ENCODE data around the gene TNS3.

The TNS3 gene

DNA sequence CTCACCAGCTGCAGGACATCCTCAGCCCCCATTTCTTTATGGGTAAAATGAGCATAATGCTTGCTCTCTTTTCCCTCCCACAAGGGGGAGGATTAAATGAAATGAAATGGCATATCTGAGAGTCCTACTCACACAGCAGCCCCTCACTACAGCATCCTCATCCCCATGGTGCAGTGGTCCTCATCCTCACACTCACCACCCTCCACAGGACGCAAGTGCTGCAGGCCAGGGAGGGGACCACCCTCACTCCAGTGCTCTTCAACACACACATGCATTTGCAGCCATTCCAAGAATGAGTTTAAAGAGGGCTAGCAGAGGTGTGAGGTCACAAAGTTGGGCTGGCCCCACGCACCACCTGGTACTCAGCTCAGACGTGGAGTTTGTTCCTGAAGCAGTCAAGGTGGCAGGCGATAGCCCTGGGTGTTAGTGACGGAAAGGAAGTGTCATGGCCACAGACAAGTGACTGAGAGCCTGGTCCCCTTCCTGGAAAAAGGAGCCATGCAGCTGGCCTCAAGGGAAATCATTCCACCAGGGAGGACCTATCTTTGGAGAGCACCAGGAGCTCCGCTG is 234.0 kb downstream of the TNS3 start:
- no peak overlapping the region for H3K4me3 ChIP-seq (replicated peaks; ENCODE audit: low read depth, low read length)
- TF ChIP-seq, protein P1, sequence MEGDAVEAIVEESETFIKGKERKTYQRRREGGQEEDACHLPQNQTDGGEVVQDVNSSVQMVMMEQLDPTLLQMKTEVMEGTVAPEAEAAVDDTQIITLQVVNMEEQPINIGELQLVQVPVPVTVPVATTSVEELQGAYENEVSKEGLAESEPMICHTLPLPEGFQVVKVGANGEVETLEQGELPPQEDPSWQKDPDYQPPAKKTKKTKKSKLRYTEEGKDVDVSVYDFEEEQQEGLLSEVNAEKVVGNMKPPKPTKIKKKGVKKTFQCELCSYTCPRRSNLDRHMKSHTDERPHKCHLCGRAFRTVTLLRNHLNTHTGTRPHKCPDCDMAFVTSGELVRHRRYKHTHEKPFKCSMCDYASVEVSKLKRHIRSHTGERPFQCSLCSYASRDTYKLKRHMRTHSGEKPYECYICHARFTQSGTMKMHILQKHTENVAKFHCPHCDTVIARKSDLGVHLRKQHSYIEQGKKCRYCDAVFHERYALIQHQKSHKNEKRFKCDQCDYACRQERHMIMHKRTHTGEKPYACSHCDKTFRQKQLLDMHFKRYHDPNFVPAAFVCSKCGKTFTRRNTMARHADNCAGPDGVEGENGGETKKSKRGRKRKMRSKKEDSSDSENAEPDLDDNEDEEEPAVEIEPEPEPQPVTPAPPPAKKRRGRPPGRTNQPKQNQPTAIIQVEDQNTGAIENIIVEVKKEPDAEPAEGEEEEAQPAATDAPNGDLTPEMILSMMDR (IDR thresholded peaks at IDR 0.05; ENCODE audit: low read depth, low read length, missing control alignments) = no peak
- no peak for DNase-seq (ENCODE audit: extremely low read depth, low read depth)

DNA sequence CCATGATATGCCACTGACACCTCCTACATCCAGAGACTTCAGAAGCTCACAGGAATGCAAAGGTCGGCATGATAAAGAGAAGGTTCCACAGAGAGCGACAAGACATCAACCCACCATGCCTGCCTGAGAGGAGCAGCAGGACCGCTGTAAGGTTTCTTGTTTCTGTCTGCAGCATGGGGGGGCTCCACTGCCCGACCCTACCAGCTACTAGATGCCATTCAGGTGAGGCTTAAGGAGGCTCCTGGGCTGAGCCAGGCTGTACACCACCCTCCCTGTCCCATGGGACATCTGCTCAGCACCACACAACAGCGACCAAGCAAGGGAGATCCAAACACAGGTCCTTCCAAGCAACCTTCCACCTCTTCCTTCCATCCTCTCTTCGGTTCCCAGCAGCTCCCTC is 234.6 kb downstream of the TNS3 start:
- TF ChIP-seq, protein P1 (IDR thresholded peaks at IDR 0.05; ENCODE audit: low read depth, low read length, missing control alignments) = no peak
- DNase-seq (ENCODE audit: extremely low read depth, low read depth) = no peak
- H3K4me3 ChIP-seq (replicated peaks; ENCODE audit: low read depth, low read length) = no peak overlapping the region

DNA sequence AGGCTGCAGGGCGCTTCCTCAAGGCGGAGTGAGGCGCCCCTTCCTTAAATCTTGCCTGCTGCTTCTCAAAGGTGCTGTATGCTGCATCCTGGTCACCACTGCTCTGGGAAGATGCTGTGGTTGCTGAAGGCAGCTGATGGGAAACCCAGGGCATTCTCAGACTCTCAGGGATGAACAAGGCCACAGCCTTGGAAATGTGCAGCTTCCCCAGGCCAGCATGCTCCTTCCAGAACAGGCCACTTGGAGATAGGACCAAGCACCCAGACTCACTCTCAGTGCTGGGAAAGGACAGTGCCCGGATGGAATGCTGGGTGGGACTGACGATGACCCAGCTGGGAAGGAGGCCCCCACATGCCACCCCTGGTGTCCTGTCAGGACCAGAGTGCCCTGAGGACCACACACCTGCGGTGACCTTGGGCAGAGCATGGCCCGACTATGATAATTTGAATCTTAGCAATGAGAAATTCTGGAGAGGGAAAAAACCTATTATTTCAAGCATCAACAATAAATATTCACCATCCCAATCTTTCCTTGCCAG is 235.5 kb downstream of the TNS3 start:
- TF ChIP-seq, protein P1 (IDR thresholded peaks at IDR 0.05; ENCODE audit: low read depth, low read length, missing control alignments) = no peak
- DNase-seq (ENCODE audit: extremely low read depth, low read depth) = no peak
- no peak overlapping the region for H3K4me3 ChIP-seq (replicated peaks; ENCODE audit: low read depth, low read length)

DNA sequence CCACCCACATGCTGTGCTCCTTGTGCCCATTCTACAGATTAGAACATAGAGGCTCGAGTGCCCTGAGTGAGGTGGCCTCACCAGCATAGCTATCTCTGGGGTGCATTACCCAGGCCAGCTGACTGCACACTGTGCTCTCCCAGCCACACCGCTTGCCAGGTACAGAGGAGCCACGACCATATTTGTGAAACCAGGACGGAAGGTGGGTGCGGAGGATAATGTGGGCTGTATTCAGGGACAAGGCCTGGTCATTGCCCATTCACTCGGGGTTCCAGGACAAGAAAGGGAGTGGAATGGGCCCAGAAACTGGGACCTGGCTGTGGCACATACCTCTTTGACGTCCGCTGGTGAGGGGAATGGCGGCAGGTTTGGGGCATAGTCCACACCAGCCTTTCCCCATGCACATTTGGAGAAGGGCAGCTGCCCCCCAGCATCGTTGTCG is 236.0 kb downstream of the TNS3 start:
- no peak overlapping the region for H3K4me3 ChIP-seq (replicated peaks; ENCODE audit: low read depth, low read length)
- TF ChIP-seq, protein P1 (IDR thresholded peaks at IDR 0.05; ENCODE audit: low read depth, low read length, missing control alignments) = no peak
- no peak for DNase-seq (ENCODE audit: extremely low read depth, low read depth)

DNA sequence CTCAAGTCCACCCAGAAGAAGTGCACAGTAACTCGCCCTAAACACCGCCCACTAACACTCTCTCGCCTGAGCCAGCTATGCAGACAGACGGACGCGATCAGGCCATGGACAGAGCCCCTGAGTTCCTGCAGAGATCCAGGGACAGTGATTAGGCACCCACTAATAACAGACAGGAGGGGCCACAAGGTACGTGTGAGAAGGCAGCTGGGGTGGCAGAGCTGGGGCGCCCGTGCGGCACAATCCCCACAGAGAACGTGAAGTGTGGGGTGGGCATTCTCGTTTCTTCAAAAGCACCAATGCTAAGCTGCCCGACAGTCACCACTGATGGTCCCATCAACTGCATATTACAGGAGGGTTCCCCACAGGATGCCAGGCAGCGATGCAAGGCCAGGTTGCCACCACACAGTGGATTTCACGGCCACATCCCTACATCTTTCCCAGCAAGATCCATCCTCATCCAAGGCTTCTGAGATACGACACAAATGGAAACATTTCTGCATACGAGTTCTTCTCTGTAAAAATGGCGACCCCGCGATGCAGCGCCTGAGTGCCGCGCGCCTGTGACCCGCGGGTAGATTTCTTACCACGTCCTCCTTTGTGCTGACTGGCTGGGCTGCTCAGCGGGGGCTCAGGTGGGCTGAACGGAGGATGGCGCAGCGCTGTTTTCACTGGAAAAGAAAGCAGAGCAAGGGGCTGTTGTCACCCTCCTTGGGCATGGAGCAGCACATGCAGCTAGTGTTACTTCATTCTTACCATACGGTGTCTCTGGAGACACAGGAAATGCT is 237.5 kb downstream of the TNS3 start:
- H3K4me3 ChIP-seq (replicated peaks; ENCODE audit: low read depth, low read length) = no peak overlapping the region
- TF ChIP-seq, protein P1 (IDR thresholded peaks at IDR 0.05; ENCODE audit: low read depth, low read length, missing control alignments) = no peak
- no peak for DNase-seq (ENCODE audit: extremely low read depth, low read depth)

DNA sequence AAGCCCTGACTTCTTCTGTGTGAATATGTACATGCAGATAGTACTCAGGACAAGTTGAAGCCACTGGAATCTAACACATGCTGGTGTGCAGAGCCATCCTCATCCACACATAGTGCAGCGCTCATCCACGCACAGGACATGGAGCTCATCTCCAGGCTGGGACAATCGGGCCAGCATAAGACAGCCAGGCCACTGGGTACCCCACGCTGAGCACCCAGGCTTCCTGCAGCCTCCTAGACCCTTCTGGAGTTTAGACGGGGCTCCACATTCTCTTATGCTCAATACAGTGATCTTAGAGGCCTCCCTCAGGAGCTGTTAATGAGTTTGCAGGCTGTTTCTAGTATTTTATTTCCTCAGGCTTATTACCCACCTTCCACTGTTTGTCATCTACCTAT is 238.9 kb downstream of the TNS3 start:
- TF ChIP-seq, protein P1 (IDR thresholded peaks at IDR 0.05; ENCODE audit: low read depth, low read length, missing control alignments) = no peak
- H3K4me3 ChIP-seq (replicated peaks; ENCODE audit: low read depth, low read length) = no peak overlapping the region
- no peak for DNase-seq (ENCODE audit: extremely low read depth, low read depth)

Measured in HFF-Myc (cell line).